ENCODE results near the gene PCSK5.

The PCSK5 gene

GRCh38 chr9:76176171-76176570 lies 285.7 kb downstream of the PCSK5 start:
- Histone ChIP-seq H3K27me3 (no peaks in the 10 kb centered on the region), H3K4me1 (ENCODE audit: control insufficient read depth in 1 of 2, insufficient read depth in 1 of 2, low read depth in 1 of 2, low read length in 1 of 2) (peaks cover 4 to 6% of the 10 kb centered on the region in 2 experiments), H3K9me3 (no peaks in the 10 kb centered on the region), H3K27ac (no peak overlapping the region), H3K4me3 (ENCODE audit: low read depth in 1 of 2, low read length in 1 of 2) (no peak overlapping the region), H3K36me3 (no peaks in the 10 kb centered on the region)
- no peak for TF ChIP-seq CTCF (IDR thresholded peaks at IDR 0.05)

GRCh38 chr9:76177931-76178330 lies 287.5 kb downstream of the PCSK5 start:
- Histone ChIP-seq H3K27ac (no peak overlapping the region), H3K36me3 (no peaks in the 10 kb centered on the region), H3K4me3 (ENCODE audit: low read depth in 1 of 2, low read length in 1 of 2) (no peak overlapping the region), H3K4me1 (ENCODE audit: control insufficient read depth in 1 of 2, insufficient read depth in 1 of 2, low read depth in 1 of 2, low read length in 1 of 2) (peaks cover 6 to 10% of the 10 kb centered on the region in 2 experiments), H3K27me3 (no peaks in the 10 kb centered on the region), H3K9me3 (no peaks in the 10 kb centered on the region)
- TF ChIP-seq CTCF (IDR thresholded peaks at IDR 0.05): no peak

GRCh38 chr9:76180541-76180940 lies 290.1 kb downstream of the PCSK5 start:
- Histone ChIP-seq H3K27ac (no peak overlapping the region), H3K4me1 (ENCODE audit: control insufficient read depth in 1 of 2, insufficient read depth in 1 of 2, low read depth in 1 of 2, low read length in 1 of 2) (peaks cover 6 to 10% of the 10 kb centered on the region in 2 experiments), H3K4me3 (ENCODE audit: low read depth in 1 of 2, low read length in 1 of 2) (no peak overlapping the region)

GRCh38 chr9:76181020-76181641 lies 290.7 kb downstream of the PCSK5 start:
- H3K4me3 ChIP-seq (ENCODE audit: low read depth in 1 of 2, low read length in 1 of 2): no peak overlapping the region
- no peaks in the 10 kb centered on the region for H3K36me3 ChIP-seq
- TF ChIP-seq CTCF (IDR thresholded peaks at IDR 0.05): no peak
- H3K27ac ChIP-seq: no peak overlapping the region
- H3K27me3 ChIP-seq: no peaks in the 10 kb centered on the region
- H3K4me1 ChIP-seq (ENCODE audit: control insufficient read depth in 1 of 2, insufficient read depth in 1 of 2, low read depth in 1 of 2, low read length in 1 of 2): peaks cover 6 to 10% of the 10 kb centered on the region in 2 experiments
- H3K9me3 ChIP-seq: no peaks in the 10 kb centered on the region

More at GRCh38 chr9:76180541-76180940, 290.1 kb downstream of the PCSK5 start:
- no peaks in the 10 kb centered on the region for H3K9me3 ChIP-seq
- TF ChIP-seq CTCF (IDR thresholded peaks at IDR 0.05): no peak
- no peaks in the 10 kb centered on the region for H3K36me3 ChIP-seq
- H3K27me3 ChIP-seq: no peaks in the 10 kb centered on the region

- Histone ChIP-seq H3K36me3 (no peaks in the 10 kb centered on the region), H3K27me3 (no peaks in the 10 kb centered on the region), H3K9me3 (no peaks in the 10 kb centered on the region), H3K4me1 (ENCODE audit: control insufficient read depth in 1 of 2, insufficient read depth in 1 of 2, low read depth in 1 of 2, low read length in 1 of 2) (peaks cover 6 to 10% of the 10 kb centered on the region in 2 experiments), H3K27ac (no peak overlapping the region), H3K4me3 (ENCODE audit: low read depth in 1 of 2, low read length in 1 of 2) (no peak overlapping the region)
- no peak for TF ChIP-seq CTCF (IDR thresholded peaks at IDR 0.05)
These were observed 291.3 kb downstream of the PCSK5 start for GRCh38 chr9:76181781-76182180.
